ENCODE measurements around the gene PHC2.

DNA sequence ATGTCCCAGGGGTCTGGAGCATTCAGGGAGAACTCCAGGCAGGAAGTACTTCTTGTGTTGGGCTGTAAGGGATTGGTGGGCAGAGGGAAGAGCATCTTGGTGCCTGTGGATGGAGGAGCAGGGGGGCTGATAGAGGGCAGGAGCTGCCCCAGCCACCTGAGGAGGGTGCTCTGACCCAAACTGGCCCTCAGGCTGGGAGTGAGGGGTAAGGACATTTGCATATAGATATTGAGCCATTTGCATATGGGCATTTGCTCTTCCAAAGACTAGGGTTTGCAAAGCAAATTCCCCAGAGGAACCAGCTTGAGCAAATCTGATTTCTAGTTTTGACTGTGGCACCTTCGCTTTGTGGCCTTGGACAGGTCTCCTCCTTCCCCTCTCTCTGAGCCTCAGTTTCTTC, 156.4 kb downstream of the PHC2 start:
- TF ChIP-seq, protein P1, sequence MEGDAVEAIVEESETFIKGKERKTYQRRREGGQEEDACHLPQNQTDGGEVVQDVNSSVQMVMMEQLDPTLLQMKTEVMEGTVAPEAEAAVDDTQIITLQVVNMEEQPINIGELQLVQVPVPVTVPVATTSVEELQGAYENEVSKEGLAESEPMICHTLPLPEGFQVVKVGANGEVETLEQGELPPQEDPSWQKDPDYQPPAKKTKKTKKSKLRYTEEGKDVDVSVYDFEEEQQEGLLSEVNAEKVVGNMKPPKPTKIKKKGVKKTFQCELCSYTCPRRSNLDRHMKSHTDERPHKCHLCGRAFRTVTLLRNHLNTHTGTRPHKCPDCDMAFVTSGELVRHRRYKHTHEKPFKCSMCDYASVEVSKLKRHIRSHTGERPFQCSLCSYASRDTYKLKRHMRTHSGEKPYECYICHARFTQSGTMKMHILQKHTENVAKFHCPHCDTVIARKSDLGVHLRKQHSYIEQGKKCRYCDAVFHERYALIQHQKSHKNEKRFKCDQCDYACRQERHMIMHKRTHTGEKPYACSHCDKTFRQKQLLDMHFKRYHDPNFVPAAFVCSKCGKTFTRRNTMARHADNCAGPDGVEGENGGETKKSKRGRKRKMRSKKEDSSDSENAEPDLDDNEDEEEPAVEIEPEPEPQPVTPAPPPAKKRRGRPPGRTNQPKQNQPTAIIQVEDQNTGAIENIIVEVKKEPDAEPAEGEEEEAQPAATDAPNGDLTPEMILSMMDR (IDR thresholded peaks at IDR 0.05), result no peak
- TF ChIP-seq POLR2A (IDR thresholded peaks at IDR 0.05) (no peak), POLR2AphosphoS5 (IDR thresholded peaks at IDR 0.05) (no peak)
